Mesenchymal stem cell (in vitro differentiated cells and primary cell): ENCODE data around the gene PCLAF.

ENCODE experiments used
- DNase-seq: peaks from one replicate; pipeline ENCODE4 v3.0.0-alpha.2; 2013
- H2AFZ ChIP-seq: one replicate; pipeline ENCODE4 v1.6.1; 2013; ENCODE audit warnings: low read depth, mild to moderate bottlenecking, control low read depth, inconsistent platforms, low read length, moderate library complexity
- H2AK5ac ChIP-seq: 2 replicates; pipeline ENCODE4 v1.6.1; 2013; ENCODE audit warnings: low read length, moderate library complexity, mild to moderate bottlenecking, inconsistent platforms; ENCODE audit not compliant: severe bottlenecking
- H2BK120ac ChIP-seq: one replicate; pipeline ENCODE4 v1.6.1; 2013; ENCODE audit warnings: low read depth, mild to moderate bottlenecking, inconsistent platforms, low read length, moderate library complexity
- H2BK12ac ChIP-seq, 2 experiments: one replicate each; pipeline ENCODE4 v1.6.1; 2013; ENCODE audit warnings: inconsistent platforms in 2 of 2, low read length in 2 of 2, mild to moderate bottlenecking in 2 of 2, moderate library complexity in 2 of 2, control low read depth in 1 of 2
- H2BK15ac ChIP-seq: one replicate; pipeline ENCODE4 v1.6.1; 2013; ENCODE audit warnings: mild to moderate bottlenecking, low read depth, inconsistent platforms; ENCODE audit not compliant: poor library complexity, severe bottlenecking
- H2BK5ac ChIP-seq: 2 replicates; pipeline ENCODE4 v1.6.1; 2013; ENCODE audit warnings: low read depth, mild to moderate bottlenecking, low read length, control low read depth, inconsistent platforms; ENCODE audit not compliant: poor library complexity, severe bottlenecking
- H3K14ac ChIP-seq, 2 experiments: one replicate each; pipeline ENCODE4 v1.6.1; 2013; ENCODE audit warnings: inconsistent platforms in 2 of 2, low read length in 2 of 2, control low read depth in 1 of 2, mild to moderate bottlenecking in 1 of 2, moderate library complexity in 1 of 2
- H3K18ac ChIP-seq, 2 experiments: one replicate each; pipeline ENCODE4 v1.6.1; 2013; ENCODE audit warnings: inconsistent platforms in 2 of 2, low read length in 2 of 2, control low read depth in 1 of 2, low read depth in 1 of 2, mild to moderate bottlenecking in 1 of 2
- H3K23ac ChIP-seq, 2 experiments: one replicate each; pipeline ENCODE4 v1.6.1; 2013; ENCODE audit warnings: inconsistent platforms in 2 of 2, low read length in 2 of 2, mild to moderate bottlenecking in 2 of 2, moderate library complexity in 2 of 2, control low read depth in 1 of 2
- H3K27ac ChIP-seq: 2 replicates; pipeline ENCODE4 v1.5.1; 2013; ENCODE audit warnings: mild to moderate bottlenecking, moderate library complexity, low read length, control low read depth, inconsistent platforms; ENCODE audit not compliant: poor library complexity, severe bottlenecking
- H3K27me3 ChIP-seq, 2 experiments: 2 replicates each; pipeline versions ENCODE4 v1.6.1 to v1.7.0; 2013; ENCODE audit warnings: low read length in 2 of 2, mild to moderate bottlenecking in 2 of 2, moderate library complexity in 2 of 2, control low read depth in 1 of 2, inconsistent platforms in 1 of 2; ENCODE audit not compliant: control insufficient read depth in 1 of 2, insufficient read depth in 1 of 2
- H3K36me3 ChIP-seq, 2 experiments: 2 replicates each; pipeline versions ENCODE4 v1.6.1 to v1.7.0; 2013; ENCODE audit warnings: low read length in 2 of 2, control low read depth in 1 of 2, inconsistent platforms in 1 of 2, low read depth in 1 of 2, mild to moderate bottlenecking in 1 of 2; ENCODE audit not compliant: insufficient read depth in 2 of 2, control insufficient read depth in 1 of 2
- H3K4ac ChIP-seq, 2 experiments: one replicate each; pipeline ENCODE4 v1.6.1; 2013; ENCODE audit warnings: inconsistent platforms in 2 of 2, low read length in 2 of 2, mild to moderate bottlenecking in 2 of 2, moderate library complexity in 2 of 2, control low read depth in 1 of 2, low read depth in 1 of 2
- H3K4me1 ChIP-seq: 2 replicates; pipeline ENCODE4 v1.6.1; 2013; ENCODE audit warnings: low read depth, low read length, control low read depth; ENCODE audit not compliant: control insufficient read depth, insufficient read depth
- H3K4me2 ChIP-seq: 2 replicates; pipeline ENCODE4 v1.6.1; 2013; ENCODE audit warnings: low read length, mild to moderate bottlenecking, inconsistent platforms; ENCODE audit not compliant: poor library complexity, severe bottlenecking
- H3K4me3 ChIP-seq, 2 experiments: 2 replicates each; pipeline versions ENCODE4 v1.5.1 to v1.7.0; 2013; ENCODE audit warnings: low read length in 2 of 2, mild to moderate bottlenecking in 2 of 2, control low read depth in 1 of 2, low read depth in 1 of 2; ENCODE audit not compliant: insufficient read depth in 1 of 2
- H3K79me1 ChIP-seq: replicated peaks from 2 replicates; pipeline ENCODE4 v1.6.1; 2013; ENCODE audit warnings: mild to moderate bottlenecking, control low read depth, low read length, inconsistent platforms; ENCODE audit not compliant: poor library complexity, severe bottlenecking
- H3K9ac ChIP-seq: 2 replicates; pipeline ENCODE4 v1.7.0; 2013; ENCODE audit warnings: mild to moderate bottlenecking, low read length, moderate library complexity
- H3K9me3 ChIP-seq: 2 replicates; pipeline ENCODE4 v1.7.0; 2013; ENCODE audit warnings: mild to moderate bottlenecking, low read length; ENCODE audit not compliant: control insufficient read depth
- H4K8ac ChIP-seq: one replicate; pipeline ENCODE4 v1.6.1; 2013; ENCODE audit warnings: inconsistent platforms, mild to moderate bottlenecking, low read length, moderate library complexity
- H4K91ac ChIP-seq: one replicate; pipeline ENCODE4 v1.6.1; 2013; ENCODE audit warnings: mild to moderate bottlenecking, low read length, inconsistent platforms
- WGBS: methylation state at CpG from one replicate; pipeline ENCODE4 v1.1.7; 2013; ENCODE audit warnings: mixed read lengths; 5-methylcytosine and 5-hydroxymethylcytosine counted together

The PCLAF gene

GRCh38 chr15:64355348-64355943 lies 25.8 kb downstream of the PCLAF start:
- Histone ChIP-seq H3K23ac (peak overlapping the region in 1 of 2 experiments; percentile 10), H3K4me3 (peak overlapping the region; percentile 95 to 98), H3K79me1 (peaks cover 2% of the 10 kb centered on the region), H4K8ac (peak overlapping the region; percentile 35), H3K14ac (peak overlapping the region in 1 of 2 experiments; percentile 94), H2BK120ac (no peak overlapping the region), H2AK5ac (no peak overlapping the region), H3K9me3 (no peaks in the 10 kb centered on the region), H3K4me2 (peak overlapping the region; percentile 78), H2BK15ac (peak overlapping the region; percentile 19), H3K4ac (peak overlapping the region; percentile 70 to 95), H3K18ac (peak overlapping the region; percentile 37 to 94), H3K27me3 (no peaks in the 10 kb centered on the region), H3K9ac (peak overlapping the region; percentile 96), H2BK12ac (peak overlapping the region in 1 of 2 experiments; percentile 42), H3K27ac (peak overlapping the region; percentile 85), H3K4me1 (peaks cover 4% of the 10 kb centered on the region), H4K91ac (peak overlapping the region; percentile 52), H2BK5ac (peak overlapping the region; percentile 24), H3K36me3 (no peaks in the 10 kb centered on the region), H2AFZ (peak overlapping the region; percentile 99)
- WGBS: 1% methylated on average over 26 of the region's 30 CpGs
- peak; percentile 26 for DNase-seq

- H3K23ac ChIP-seq: no peak overlapping the region
- H3K9me3 ChIP-seq: no peaks in the 10 kb centered on the region
- H3K36me3 ChIP-seq: no peaks in the 10 kb centered on the region
- H2BK12ac ChIP-seq: no peak overlapping the region
- peak overlapping the region in 1 of 2 experiments; percentile 37 for H3K18ac ChIP-seq
- H3K4ac ChIP-seq: no peak overlapping the region
- H4K91ac ChIP-seq: no peak overlapping the region
- no peak overlapping the region for H2BK120ac ChIP-seq
- DNase-seq: no peak
- no peak overlapping the region for H2BK5ac ChIP-seq
- H3K27ac ChIP-seq: no peak overlapping the region
- H3K27me3 ChIP-seq: no peaks in the 10 kb centered on the region
- H3K4me3 ChIP-seq: peak overlapping the region; percentile 95 to 98
- H3K4me1 ChIP-seq: peaks cover 4% of the 10 kb centered on the region
- H3K4me2 ChIP-seq: peak overlapping the region; percentile 78
- no peak overlapping the region for H2AFZ ChIP-seq
- no peak overlapping the region for H3K14ac ChIP-seq
- no peak overlapping the region for H4K8ac ChIP-seq
- peak overlapping the region; percentile 96 for H3K9ac ChIP-seq
- no peak overlapping the region for H2BK15ac ChIP-seq
- no peak overlapping the region for H2AK5ac ChIP-seq
- peaks cover 2% of the 10 kb centered on the region for H3K79me1 ChIP-seq
- WGBS: 51% methylated on average over 2 of the region's 5 CpGs
Measured at GRCh38 chr15:64354688-64355344, 26.4 kb downstream of the PCLAF start.

- no peak overlapping the region for H3K27ac ChIP-seq
- no peak overlapping the region for H3K14ac ChIP-seq
- no peak overlapping the region for H3K23ac ChIP-seq
- no peak overlapping the region for H3K4me3 ChIP-seq
- no peak overlapping the region for H2AFZ ChIP-seq
- H3K18ac ChIP-seq: no peak overlapping the region
- no peak overlapping the region for H4K91ac ChIP-seq
- no peak overlapping the region for H2BK120ac ChIP-seq
- no peaks in the 10 kb centered on the region for H3K9me3 ChIP-seq
- no peak overlapping the region for H3K4me2 ChIP-seq
- H2BK5ac ChIP-seq: no peak overlapping the region
- H2AK5ac ChIP-seq: no peak overlapping the region
- no peak overlapping the region for H2BK15ac ChIP-seq
- no peaks in the 10 kb centered on the region for H3K27me3 ChIP-seq
- 95% methylated on average over 4 of the region's 7 CpGs for WGBS
- peaks cover 8% of the 10 kb centered on the region for H3K79me1 ChIP-seq
- H3K9ac ChIP-seq: no peak overlapping the region
- H3K4ac ChIP-seq: no peak overlapping the region
- H2BK12ac ChIP-seq: no peak overlapping the region
- H3K36me3 ChIP-seq: peaks cover 0 to 15% of the 10 kb centered on the region in 2 experiments
- no peak overlapping the region for H4K8ac ChIP-seq
- DNase-seq: no peak
- peaks cover 3% of the 10 kb centered on the region for H3K4me1 ChIP-seq
Measured at GRCh38 chr15:64351265-64351664, 30.0 kb downstream of the PCLAF start.

GRCh38 chr15:64349375-64349774 lies 31.9 kb downstream of the PCLAF start:
- H3K4me2 ChIP-seq: no peak overlapping the region
- no peak overlapping the region for H3K14ac ChIP-seq
- no peak overlapping the region for H3K4ac ChIP-seq
- H2BK12ac ChIP-seq: no peak overlapping the region
- 100% methylated on average over 2 of the region's 2 CpGs for WGBS
- DNase-seq: no peak
- H4K91ac ChIP-seq: no peak overlapping the region
- no peak overlapping the region for H3K27ac ChIP-seq
- no peaks in the 10 kb centered on the region for H3K9me3 ChIP-seq
- H2AFZ ChIP-seq: no peak overlapping the region
- peaks cover 9% of the 10 kb centered on the region for H3K79me1 ChIP-seq
- no peak overlapping the region for H2AK5ac ChIP-seq
- no peak overlapping the region for H2BK120ac ChIP-seq
- H3K4me3 ChIP-seq: no peak overlapping the region
- no peak overlapping the region for H4K8ac ChIP-seq
- H3K9ac ChIP-seq: no peak overlapping the region
- no peaks in the 10 kb centered on the region for H3K27me3 ChIP-seq
- H3K18ac ChIP-seq: no peak overlapping the region
- no peak overlapping the region for H2BK15ac ChIP-seq
- peaks cover 0 to 15% of the 10 kb centered on the region in 2 experiments for H3K36me3 ChIP-seq
- H3K4me1 ChIP-seq: peaks cover 3% of the 10 kb centered on the region
- H2BK5ac ChIP-seq: no peak overlapping the region
- H3K23ac ChIP-seq: no peak overlapping the region
